NCI-H446 treated with DMSO at 0.1 percent for 48 hours (cell line): ENCODE results near the gene SOCS3.
A peak's percentile ranks its signal among the peaks of the same experiment; 100 is the strongest.

Experiments
- DNase-seq: peaks from one replicate; lab custom pipeline; 2025; lab: John Stamatoyannopoulos, UW

The SOCS3 gene

GRCh38 chr17:78359997-78360370, at the start of gene SOCS3:
SOCS3 (minus strand) TSS chr17:78360077; CDS start chr17:78359095, 982 bp downstream.
- DNase-seq = peak; percentile 57

GRCh38 chr17:78409191-78409928, 49.5 kb upstream of the SOCS3 start:
- DNase-seq = no peak

- no peak for DNase-seq
These were observed 48.7 kb upstream of the SOCS3 start for GRCh38 chr17:78408476-78409050.

GRCh38 chr17:78407387-78408000, 47.6 kb upstream of the SOCS3 start:
- DNase-seq = no peak

- DNase-seq = no peak
These were observed 47.0 kb upstream of the SOCS3 start for GRCh38 chr17:78406920-78407319.

GRCh38 chr17:78406396-78406795, 46.5 kb upstream of the SOCS3 start:
- no peak for DNase-seq

- DNase-seq = no peak
These were observed 43.9 kb upstream of the SOCS3 start for GRCh38 chr17:78403822-78404221.

- DNase-seq = no peak
These were observed 42.0 kb upstream of the SOCS3 start for GRCh38 chr17:78401891-78402290.

- no peak for DNase-seq
These were observed 41.4 kb upstream of the SOCS3 start for GRCh38 chr17:78401246-78401645.

- DNase-seq = no peak
These were observed 40.8 kb upstream of the SOCS3 start for GRCh38 chr17:78400581-78401240.

- no peak for DNase-seq
These were observed 39.8 kb upstream of the SOCS3 start for GRCh38 chr17:78399693-78400144.

GRCh38 chr17:78399028-78399692, 39.3 kb upstream of the SOCS3 start:
- no peak for DNase-seq

- DNase-seq = no peak
These were observed 38.5 kb upstream of the SOCS3 start for GRCh38 chr17:78398390-78398789.

GRCh38 chr17:78397681-78398101, 37.8 kb upstream of the SOCS3 start:
- no peak for DNase-seq

GRCh38 chr17:78396441-78397337, 36.8 kb upstream of the SOCS3 start:
- DNase-seq = no peak

GRCh38 chr17:78395155-78395554, 35.3 kb upstream of the SOCS3 start:
- no peak for DNase-seq

- DNase-seq = no peak
These were observed 34.3 kb upstream of the SOCS3 start for GRCh38 chr17:78394209-78394608.

GRCh38 chr17:78393575-78393974, 33.7 kb upstream of the SOCS3 start:
- no peak for DNase-seq

GRCh38 chr17:78392295-78392694, 32.4 kb upstream of the SOCS3 start:
- DNase-seq = no peak

- DNase-seq = no peak
These were observed 32.0 kb upstream of the SOCS3 start for GRCh38 chr17:78391843-78392242.

- DNase-seq = no peak
These were observed 31.2 kb upstream of the SOCS3 start for GRCh38 chr17:78391051-78391431.
